Chondrocyte (in vitro differentiated cells): ENCODE data around the gene PSMC3IP. TPM values are rescaled to one million over a fixed set of nuclear protein-coding genes. Genes with fewer than 3 reads are reported as not detected.
A peak's percentile ranks its signal among the peaks of the same experiment; 100 is the strongest.

Source experiments
- DNase-seq: peaks from one replicate; pipeline ENCODE4 v3.0.0; 2021; ENCODE audit warnings: mixed read lengths, low spot score
- H3K27ac Mint-ChIP-seq: one replicate; pipeline ENCODE4 v1.8.0; 2021; ENCODE audit warnings: mild to moderate bottlenecking, moderate library complexity, mixed read lengths; ENCODE audit not compliant: unreplicated experiment
- H3K27me3 Mint-ChIP-seq: 2 replicates; pipeline ENCODE4 v1.8.0; 2021; ENCODE audit warnings: low read depth, mixed read lengths
- H3K36me3 Mint-ChIP-seq: 2 replicates; pipeline ENCODE4 v1.8.0; 2021; ENCODE audit warnings: low read depth, mixed read lengths
- H3K4me1 Mint-ChIP-seq: 2 replicates; pipeline ENCODE4 v1.8.0; 2021; ENCODE audit warnings: low read depth, mild to moderate bottlenecking, mixed read lengths
- H3K4me3 Mint-ChIP-seq: one replicate; pipeline ENCODE4 v1.8.0; 2021; ENCODE audit warnings: mild to moderate bottlenecking, moderate library complexity, mixed read lengths; ENCODE audit not compliant: unreplicated experiment
- H3K9me3 Mint-ChIP-seq: 2 replicates; pipeline ENCODE4 v1.8.0; 2021; ENCODE audit warnings: low read depth, mixed read lengths
- CTCF ChIP-seq: fragments of 200-600 bp; sonication (generic); IDR thresholded peaks from 2 replicates; pipeline ENCODE4 v1.5.0; 2021; ENCODE audit warnings: antibody characterized with exemption, mild to moderate bottlenecking, moderate library complexity
- total RNA-seq: library from RNA; stranded (reverse); gene quantifications from 3 replicates; pipeline ENCODE4 v1.2.1, GENCODE V29; 2021

PSMC3IP gene
- total RNA-seq, 1 donor from 2014 or later, result 4.9 TPM

GRCh38 chr17:42566215-42566882 is 11.2 kb downstream of the PSMC3IP start:
- peaks cover 44% of the 10 kb centered on the region for H3K4me1 Mint-ChIP-seq
- H3K27ac Mint-ChIP-seq, result peak overlapping the region; percentile 91

GRCh38 chr17:42565523-42566214 is 11.9 kb downstream of the PSMC3IP start:
- H3K4me1 Mint-ChIP-seq, result peaks cover 47% of the 10 kb centered on the region
- H3K36me3 Mint-ChIP-seq, result peaks cover 12% of the 10 kb centered on the region

More at GRCh38 chr17:42566215-42566882, 11.2 kb downstream of the PSMC3IP start:
- Mint-ChIP-seq H3K27me3 (no peaks in the 10 kb centered on the region), H3K36me3 (peaks cover 18% of the 10 kb centered on the region), H3K4me3 (peak overlapping the region; percentile 89), H3K9me3 (no peaks in the 10 kb centered on the region)
- DNase-seq, result no peak
- TF ChIP-seq CTCF, result no peak

GRCh38 chr17:42564815-42565522 is 12.6 kb downstream of the PSMC3IP start:
- Mint-ChIP-seq H3K36me3 (peaks cover 11% of the 10 kb centered on the region), H3K4me1 (peaks cover 52% of the 10 kb centered on the region), H3K27ac (peak overlapping the region; percentile 51), H3K27me3 (no peaks in the 10 kb centered on the region), H3K9me3 (no peaks in the 10 kb centered on the region), H3K4me3 (no peak overlapping the region)
- DNase-seq, result no peak
- no peak for TF ChIP-seq CTCF

More at GRCh38 chr17:42565523-42566214, 11.9 kb downstream of the PSMC3IP start:
- no peak for TF ChIP-seq CTCF
- Mint-ChIP-seq H3K9me3 (no peaks in the 10 kb centered on the region), H3K4me3 (no peak overlapping the region), H3K27ac (peak overlapping the region; percentile 91), H3K27me3 (no peaks in the 10 kb centered on the region)
- DNase-seq, result no peak

GRCh38 chr17:42563950-42564349 is 13.6 kb downstream of the PSMC3IP start:
- Mint-ChIP-seq H3K4me3 (peak overlapping the region; percentile 60), H3K27me3 (no peaks in the 10 kb centered on the region), H3K36me3 (peaks cover 7% of the 10 kb centered on the region)

More at GRCh38 chr17:42563950-42564349, 13.6 kb downstream of the PSMC3IP start:
- H3K9me3 Mint-ChIP-seq, result no peaks in the 10 kb centered on the region
- peaks cover 48% of the 10 kb centered on the region for H3K4me1 Mint-ChIP-seq
- peak overlapping the region; percentile 61 for H3K27ac Mint-ChIP-seq
- no peak for DNase-seq
- no peak for TF ChIP-seq CTCF
